NB4 (cell line): ENCODE results near the gene TPBGL.

Source experiments
- DNase-seq: peaks from one replicate; pipeline ENCODE4 v3.0.0; 2010; ENCODE audit warnings: low read depth
- H3K4me3 ChIP-seq: one replicate; pipeline ENCODE4 v1.5.1; 2011; ENCODE audit warnings: mild to moderate bottlenecking, low read depth, low read length, moderate library complexity
- MYC ChIP-seq: IDR thresholded peaks from 2 replicates; pipeline ENCODE4 v1.6.1; 2011; ENCODE audit warnings: low read depth, low read length
- POLR2A ChIP-seq: IDR thresholded peaks from 2 replicates; pipeline ENCODE4 v1.6.1; 2011; ENCODE audit warnings: mild to moderate bottlenecking; ENCODE audit not compliant: insufficient read length; ENCODE audit errors: extremely low read depth
- TF ChIP-seq, protein P1 (sequence below): IDR thresholded peaks from 2 replicates; pipeline ENCODE4 v1.6.1; 2011; ENCODE audit warnings: low read depth, low read length
- TF ChIP-seq, protein P2 (sequence below): IDR thresholded peaks from one replicate; pipeline ENCODE4 v1.5.1; 2012; ENCODE audit warnings: low read depth, low read length

TPBGL gene

GRCh38 chr11:75286826-75287465 lies 46.4 kb downstream of the TPBGL start:
- H3K4me3 ChIP-seq: no peak overlapping the region
- no peak for DNase-seq
- no peak for TF ChIP-seq MYC
- TF ChIP-seq, protein P1, sequence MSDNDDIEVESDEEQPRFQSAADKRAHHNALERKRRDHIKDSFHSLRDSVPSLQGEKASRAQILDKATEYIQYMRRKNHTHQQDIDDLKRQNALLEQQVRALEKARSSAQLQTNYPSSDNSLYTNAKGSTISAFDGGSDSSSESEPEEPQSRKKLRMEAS: no peak
- TF ChIP-seq, protein P2, sequence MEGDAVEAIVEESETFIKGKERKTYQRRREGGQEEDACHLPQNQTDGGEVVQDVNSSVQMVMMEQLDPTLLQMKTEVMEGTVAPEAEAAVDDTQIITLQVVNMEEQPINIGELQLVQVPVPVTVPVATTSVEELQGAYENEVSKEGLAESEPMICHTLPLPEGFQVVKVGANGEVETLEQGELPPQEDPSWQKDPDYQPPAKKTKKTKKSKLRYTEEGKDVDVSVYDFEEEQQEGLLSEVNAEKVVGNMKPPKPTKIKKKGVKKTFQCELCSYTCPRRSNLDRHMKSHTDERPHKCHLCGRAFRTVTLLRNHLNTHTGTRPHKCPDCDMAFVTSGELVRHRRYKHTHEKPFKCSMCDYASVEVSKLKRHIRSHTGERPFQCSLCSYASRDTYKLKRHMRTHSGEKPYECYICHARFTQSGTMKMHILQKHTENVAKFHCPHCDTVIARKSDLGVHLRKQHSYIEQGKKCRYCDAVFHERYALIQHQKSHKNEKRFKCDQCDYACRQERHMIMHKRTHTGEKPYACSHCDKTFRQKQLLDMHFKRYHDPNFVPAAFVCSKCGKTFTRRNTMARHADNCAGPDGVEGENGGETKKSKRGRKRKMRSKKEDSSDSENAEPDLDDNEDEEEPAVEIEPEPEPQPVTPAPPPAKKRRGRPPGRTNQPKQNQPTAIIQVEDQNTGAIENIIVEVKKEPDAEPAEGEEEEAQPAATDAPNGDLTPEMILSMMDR: no peak
- no peak for TF ChIP-seq POLR2A

DNA sequence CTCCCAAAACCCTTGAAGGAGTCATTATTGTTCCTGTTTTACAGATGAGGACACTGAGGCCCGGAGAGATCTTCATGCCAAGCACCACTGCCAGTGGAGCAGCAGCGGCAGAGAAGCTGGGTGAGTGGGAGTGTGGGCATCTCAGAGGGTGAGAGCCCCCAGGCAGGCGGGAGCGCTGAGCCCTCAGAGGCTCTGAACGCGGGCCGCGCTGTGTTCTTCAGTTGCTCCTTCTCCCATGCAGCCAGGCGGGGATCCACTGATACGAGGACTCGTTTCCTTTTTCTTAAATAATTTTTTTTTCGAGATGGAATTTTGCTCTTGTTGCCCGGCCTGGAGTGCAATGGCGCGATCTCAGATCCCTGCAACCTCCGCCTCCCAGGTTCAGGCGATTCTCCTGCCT lies 47.0 kb downstream of the TPBGL start:
- no peak overlapping the region for H3K4me3 ChIP-seq
- no peak for DNase-seq
- TF ChIP-seq, protein P1: no peak
- TF ChIP-seq, protein P2: no peak
- TF ChIP-seq MYC (no peak), POLR2A (no peak)

DNA sequence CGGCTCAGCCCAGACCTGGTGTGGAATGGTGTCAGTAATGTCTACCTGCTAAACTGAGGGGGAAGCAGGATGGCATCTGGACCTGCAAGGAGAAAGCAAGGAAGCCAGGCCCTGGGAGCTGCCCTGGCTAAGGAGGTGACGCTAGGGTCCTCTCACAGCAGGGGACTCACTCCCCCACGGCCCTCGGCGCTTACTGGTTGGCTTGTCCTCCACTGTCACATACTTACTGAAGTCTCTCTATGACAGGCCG lies 48.9 kb downstream of the TPBGL start:
- TF ChIP-seq POLR2A (no peak), MYC (no peak)
- TF ChIP-seq, protein P2: no peak
- TF ChIP-seq, protein P1: no peak
- no peak overlapping the region for H3K4me3 ChIP-seq
- no peak for DNase-seq

- no peak overlapping the region for H3K4me3 ChIP-seq
- TF ChIP-seq POLR2A (no peak), MYC (no peak)
- TF ChIP-seq, protein P2: no peak
- TF ChIP-seq, protein P1: no peak
- DNase-seq: no peak
These were observed 49.3 kb downstream of the TPBGL start for GRCh38 chr11:75289919-75290318.

DNA sequence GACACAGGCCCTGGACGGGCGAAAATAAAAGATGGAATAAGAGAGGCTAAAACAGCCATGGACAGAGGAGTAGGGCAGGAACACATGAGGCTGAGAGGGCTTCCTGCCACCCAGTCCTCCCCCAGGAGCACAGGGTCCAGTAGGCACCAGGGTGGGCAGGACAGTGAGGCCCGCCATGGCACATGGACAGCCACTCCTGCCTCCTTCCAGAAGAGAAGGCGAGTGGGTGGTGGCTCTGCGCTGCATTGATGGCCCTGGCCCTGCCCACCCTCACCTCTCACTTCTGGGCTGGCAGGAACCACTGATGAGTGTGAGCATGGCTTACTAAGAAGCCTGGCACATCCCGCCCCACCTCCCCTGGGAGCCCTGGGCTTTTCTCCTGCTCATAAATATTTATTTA lies 51.2 kb downstream of the TPBGL start:
- DNase-seq: no peak
- H3K4me3 ChIP-seq: no peak overlapping the region
- TF ChIP-seq, protein P1: no peak
- TF ChIP-seq, protein P2: no peak
- TF ChIP-seq POLR2A: no peak
- no peak for TF ChIP-seq MYC
